Activated CD8-positive, alpha-beta memory T cell treated with anti-CD3 and anti-CD28 coated beads, Interleukin-2, amount 50 U/mL, for 24 hours (primary cell): ENCODE measurements around the gene MRPL52.
"Not testable (repeated sequence)": the region's sequence is repeated elsewhere in the genome, so short reads cannot be mapped to it uniquely, and the experiment has no call there.

Experiments used
- DNase-seq: peaks from one replicate; pipeline ENCODE4 v3.0.0-alpha.2; 2020; ENCODE audit errors: extremely low read depth

The MRPL52 gene

GRCh38 chr14:22808388-22809209 is 21.1 kb upstream of the MRPL52 start:
- no peak for DNase-seq

GRCh38 chr14:22811722-22812121 is 18.0 kb upstream of the MRPL52 start:
- DNase-seq = no peak

- no peak for DNase-seq
These were observed 16.9 kb upstream of the MRPL52 start for GRCh38 chr14:22812744-22813143.

GRCh38 chr14:22813145-22813544 is 16.5 kb upstream of the MRPL52 start:
- no peak for DNase-seq

- DNase-seq = no peak
These were observed 15.3 kb upstream of the MRPL52 start for GRCh38 chr14:22814373-22814772.

DNA sequence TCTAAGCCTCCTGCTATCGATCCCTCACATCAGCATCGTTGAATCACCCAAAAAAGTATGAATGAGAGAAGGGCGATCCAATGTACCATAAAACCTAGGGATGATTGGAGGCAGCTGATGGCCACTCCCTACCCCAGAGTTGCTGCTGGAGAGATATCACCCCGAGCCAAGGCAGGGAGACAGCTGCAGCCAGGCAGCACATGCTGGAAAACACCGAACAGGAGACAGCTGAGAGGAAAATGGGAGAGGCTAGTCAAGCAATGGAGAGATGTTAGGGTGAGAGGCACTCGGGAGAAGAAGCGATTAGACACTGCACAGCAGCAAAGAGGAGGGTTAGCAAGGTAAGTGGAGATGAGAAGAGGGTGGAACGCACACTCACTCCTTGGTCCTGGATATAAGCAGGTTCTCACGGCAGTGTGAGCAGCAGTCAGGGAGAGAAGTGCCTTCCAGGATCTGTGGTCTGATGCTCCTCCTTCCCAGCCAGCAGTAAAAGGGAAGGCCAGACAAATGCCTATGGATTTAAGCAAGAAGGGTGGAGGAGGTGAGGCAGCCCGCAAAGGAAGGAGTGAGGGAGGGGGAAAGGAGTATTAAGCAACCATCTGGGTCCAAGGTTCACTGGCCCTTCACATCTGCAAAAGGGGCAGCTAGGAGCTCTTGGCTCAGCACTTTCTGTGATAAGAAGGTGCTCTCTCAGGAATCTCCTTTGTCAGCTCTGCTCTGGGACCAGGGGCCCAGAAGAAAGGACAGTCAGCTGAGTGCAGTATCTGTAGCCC is 14.6 kb upstream of the MRPL52 start, which contains the start of gene SLC7A7:
TSS of gene SLC7A7 (minus strand) at position 495 of the 773 bp plus-strand sequence. CDS start 2,037 bp downstream, outside the sequence.
- no peak for DNase-seq

DNA sequence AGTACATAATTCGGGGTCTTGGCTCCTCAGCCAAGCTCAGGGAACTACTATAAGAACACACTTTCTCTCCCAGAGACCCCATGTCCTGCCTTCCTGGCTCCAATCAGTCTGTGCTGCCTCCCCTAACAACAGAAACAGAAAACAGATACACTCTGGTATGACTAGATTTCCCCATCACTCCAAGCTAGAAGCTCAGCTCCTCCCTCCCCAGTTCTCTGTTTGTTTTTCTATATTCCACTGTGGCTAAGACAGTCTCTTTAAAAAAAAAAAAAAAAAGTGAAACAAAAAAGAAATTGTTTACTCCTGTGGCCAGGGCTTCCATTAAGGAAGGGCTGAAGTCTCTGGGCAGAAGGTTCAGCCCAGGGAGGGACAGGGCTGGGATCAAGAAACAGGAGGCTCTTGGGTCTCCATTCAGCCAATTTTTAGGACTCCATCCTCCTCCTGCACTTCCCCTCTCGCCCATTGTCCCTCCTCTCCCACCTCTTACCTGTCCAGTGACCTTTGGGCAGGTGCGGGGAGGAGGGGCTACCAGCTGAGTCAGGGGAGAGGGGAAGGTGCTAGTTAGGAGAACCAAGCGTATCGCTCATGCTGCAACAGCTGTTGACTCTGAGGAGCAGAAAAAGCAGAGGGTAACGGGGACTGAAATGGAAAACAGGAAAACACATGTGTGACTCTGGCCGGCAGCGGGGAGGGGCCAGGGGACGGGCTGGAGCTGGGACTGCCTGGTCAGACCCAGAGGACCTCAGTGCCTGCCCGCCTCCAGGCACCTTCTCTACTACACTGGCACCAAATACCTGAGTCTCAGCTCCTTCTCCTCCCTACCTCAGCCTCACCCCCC is 10.3 kb upstream of the MRPL52 start:
- no peak for DNase-seq

GRCh38 chr14:22820731-22821130 is 9.0 kb upstream of the MRPL52 start:
- DNase-seq = no peak

GRCh38 chr14:22821193-22822015 is 8.3 kb upstream of the MRPL52 start:
- DNase-seq = no peak

GRCh38 chr14:22822016-22822570 is 7.6 kb upstream of the MRPL52 start:
- no peak for DNase-seq

GRCh38 chr14:22822571-22823098 is 7.1 kb upstream of the MRPL52 start:
- DNase-seq = peak; percentile 20

DNA sequence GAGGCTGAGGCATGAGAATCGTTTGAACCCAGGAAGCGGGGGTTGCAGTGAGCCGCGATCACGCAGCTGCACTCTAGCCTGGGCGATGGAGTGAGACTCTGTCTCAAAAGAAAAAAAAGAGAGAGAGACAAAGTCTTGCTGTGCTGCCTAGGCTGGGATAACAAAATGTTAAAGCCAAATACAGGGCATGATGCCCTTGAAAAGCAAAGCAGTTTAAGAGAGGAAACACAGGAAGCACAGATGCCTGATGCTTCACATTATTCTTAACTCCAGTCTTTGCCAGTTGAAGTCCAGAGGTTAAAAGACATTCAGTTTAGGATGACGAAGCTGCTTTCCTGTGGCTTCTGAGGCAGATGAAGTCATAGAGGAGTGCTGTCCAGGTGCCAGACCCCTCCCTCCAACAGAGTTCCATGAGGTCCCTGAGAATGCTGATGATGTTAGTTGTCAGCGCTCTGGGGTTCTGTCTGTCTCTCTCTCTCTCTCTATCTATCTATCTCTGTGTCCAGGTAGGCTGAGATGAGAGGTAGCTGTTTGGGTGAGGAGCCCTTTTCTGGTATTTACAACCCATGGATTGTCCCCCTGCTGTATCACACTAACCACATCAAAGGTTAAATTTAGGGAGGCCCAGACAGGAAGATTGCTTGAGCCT is 4.9 kb upstream of the MRPL52 start:
- DNase-seq = no peak

DNA sequence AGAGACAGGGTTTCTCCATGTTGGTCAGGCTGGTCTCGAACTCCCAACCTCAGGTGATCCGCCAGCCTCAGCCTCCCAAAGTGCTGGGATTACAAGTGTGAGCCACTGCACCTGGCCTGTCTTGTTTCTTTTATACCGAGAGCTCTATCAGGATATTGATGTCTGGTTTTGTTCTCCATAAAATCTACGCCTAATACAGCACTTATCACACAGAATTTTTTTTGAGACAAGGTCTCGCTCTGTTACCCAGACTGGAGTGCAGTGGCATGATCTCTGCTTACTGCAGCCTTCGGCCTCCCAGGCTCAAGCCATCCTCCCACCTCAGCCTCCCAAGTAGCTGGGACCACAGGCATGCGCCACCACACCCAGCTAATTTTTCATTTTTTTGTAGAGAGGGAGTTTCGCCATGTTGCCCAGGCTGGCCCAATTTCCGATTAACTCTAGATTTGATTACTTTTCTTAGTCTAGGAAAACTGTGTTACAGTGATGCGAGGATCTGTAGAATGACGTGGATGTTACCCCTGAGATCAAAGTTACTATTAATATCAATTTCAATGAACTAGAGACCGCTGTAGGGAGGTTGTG is 519 bp upstream of the MRPL52 start:
- DNase-seq = not testable (repeated sequence)

DNA sequence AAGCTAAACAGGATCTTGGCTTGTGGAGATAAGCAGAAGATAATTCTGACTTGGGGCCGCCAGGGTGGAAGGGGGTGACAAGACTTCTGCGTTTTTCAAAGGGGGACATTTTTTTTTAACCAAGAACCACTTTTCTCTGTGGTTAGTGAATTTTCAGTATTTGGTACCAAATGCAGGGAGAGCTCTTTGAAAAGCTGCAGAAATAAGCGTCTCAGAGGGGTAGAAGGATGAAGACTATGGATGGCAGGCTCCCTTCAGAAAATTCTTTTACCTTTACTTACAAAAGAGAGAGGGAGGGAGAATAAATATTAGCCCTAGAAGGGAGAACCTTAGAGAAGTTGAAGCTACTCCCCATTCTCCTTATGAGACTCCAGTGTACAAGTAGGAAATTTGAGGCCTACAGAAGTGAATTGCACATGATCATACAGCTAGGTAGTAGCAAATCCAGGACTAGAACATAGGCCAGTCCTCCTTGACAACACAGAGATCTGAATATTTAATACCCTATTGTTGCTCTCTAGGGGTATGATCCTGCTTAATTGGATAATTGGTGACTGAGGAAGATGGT is 840 bp downstream of the MRPL52 start:
- DNase-seq = no peak

DNA sequence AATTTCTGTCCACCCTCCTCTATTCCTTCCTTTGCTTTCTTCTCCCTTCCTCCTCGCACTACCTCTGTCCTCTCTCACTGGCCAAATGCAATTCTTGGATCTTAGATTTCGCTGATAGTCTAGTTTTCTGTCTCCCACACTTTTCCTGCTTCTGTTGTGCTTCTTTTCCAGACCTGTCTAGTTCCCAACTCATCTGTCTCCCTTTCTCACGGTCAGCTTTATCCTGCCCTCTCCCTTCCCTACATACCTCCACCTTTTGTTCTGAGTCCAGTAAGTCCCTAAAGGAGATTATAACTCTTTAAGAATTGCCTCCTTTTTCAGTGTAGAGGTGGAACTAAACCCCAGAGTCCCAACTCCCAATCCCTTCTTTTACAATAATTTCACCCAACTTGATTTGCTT is 5.8 kb downstream of the MRPL52 start:
- no peak for DNase-seq

DNA sequence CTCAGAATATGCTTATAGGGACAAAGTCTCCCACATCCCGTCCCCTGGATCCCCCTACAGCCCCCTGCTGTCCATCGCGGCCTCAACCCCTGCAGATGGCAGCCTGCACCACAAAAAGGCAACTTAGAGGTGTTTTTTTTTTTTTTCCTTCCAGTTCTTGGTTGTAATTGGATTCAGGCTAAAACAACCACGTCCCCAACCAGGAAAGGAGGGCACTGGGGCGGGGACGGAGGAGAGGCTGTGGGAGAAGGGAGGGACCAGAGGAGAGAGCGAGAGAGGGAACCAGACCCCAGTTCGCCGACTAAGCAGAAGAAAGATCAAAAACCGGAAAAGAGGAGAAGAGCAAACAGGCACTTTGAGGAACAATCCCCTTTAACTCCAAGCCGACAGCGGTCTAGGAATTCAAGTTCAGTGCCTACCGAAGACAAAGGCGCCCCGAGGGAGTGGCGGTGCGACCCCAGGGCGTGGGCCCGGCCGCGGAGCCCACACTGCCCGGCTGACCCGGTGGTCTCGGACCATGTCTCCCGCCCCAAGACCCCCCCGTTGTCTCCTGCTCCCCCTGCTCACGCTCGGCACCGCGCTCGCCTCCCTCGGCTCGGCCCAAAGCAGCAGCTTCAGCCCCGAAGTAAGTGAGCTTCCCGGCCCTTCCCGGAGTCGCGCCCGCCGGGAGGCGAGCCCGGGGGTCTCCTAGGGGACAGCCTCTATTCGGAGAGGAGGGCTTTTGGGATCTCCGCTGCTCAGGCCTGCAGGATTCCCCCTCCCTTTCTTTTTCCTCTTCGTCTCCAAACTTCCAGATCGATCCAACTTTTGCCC is 6.8 kb downstream of the MRPL52 start, which contains the start of gene MMP14:
TSS of gene MMP14 (plus strand) at position 285 of the 813 bp plus-strand sequence. CDS start at position 518, 233 bp downstream.
- no peak for DNase-seq

DNA sequence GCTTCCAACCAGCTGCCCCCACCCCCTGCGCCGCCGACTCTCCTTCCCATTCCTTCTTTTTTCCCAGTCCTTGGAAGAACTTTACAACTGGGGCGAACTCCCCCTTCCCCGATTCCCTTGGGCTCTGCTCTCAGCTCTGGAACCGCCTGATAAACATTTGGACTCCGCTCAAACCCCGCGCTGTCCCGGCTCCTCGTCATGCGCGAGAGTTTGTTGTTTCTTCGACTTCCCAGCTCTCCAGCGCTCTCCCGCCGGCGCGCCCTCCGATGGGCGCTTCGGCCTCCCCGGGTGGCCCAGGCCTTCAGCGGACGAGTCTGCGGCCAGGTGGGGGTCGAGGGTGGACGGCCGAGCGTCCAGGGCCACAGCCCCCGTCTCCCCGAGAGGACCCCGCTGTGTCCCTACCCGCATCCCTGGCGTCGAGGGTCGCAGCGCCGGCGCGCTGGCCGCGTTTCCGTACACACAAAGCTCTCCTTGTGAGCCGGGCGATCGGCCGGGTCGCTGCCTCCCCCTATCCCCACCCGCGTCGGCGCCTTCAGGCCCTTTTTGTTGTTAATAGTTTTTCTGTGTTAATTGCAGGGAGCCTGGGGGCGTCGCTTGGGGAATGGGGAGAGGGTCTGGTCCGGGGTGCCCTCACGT is 7.5 kb downstream of the MRPL52 start:
- DNase-seq = no peak
